GM19372 (cell line): Measurements from ENCODE around the gene SLC1A7.

ENCODE experiments used
- ATAC-seq: cut with Tn5 transposase; IDR thresholded peaks from one replicate; pipeline ENCODE4 v1.9.1; 2021; ENCODE audit warnings: mild to moderate bottlenecking, low read depth, moderate library complexity; ENCODE audit not compliant: unreplicated experiment

SLC1A7 gene

GRCh38 chr1:53134961-53135734 lies 7.3 kb downstream of the SLC1A7 start:
- ATAC-seq = no peak

DNA sequence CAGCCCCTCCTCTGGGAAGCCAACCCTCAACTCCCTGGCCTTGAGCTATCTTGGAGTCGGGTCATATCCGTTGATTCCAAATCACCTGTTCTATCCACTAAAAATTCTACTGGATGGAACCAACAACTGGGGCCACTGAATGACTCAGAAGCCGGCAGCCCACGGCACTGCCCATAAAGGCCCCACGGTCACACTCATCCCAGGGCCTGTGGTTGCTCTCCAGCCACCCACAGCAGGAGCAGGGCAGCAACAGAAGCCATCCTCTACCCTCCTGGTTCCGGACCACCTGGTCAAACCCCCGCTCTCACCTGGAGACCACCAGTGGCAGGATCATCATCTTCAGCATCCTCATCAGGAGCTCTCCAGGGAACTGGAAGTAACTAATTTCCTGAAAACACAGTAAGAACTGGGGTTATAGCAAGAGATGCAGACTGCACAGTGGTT lies 8.4 kb downstream of the SLC1A7 start:
- ATAC-seq = no peak

GRCh38 chr1:53133261-53134041 lies 9.0 kb downstream of the SLC1A7 start:
- ATAC-seq = no peak

GRCh38 chr1:53132176-53132575 lies 10.3 kb downstream of the SLC1A7 start:
- no peak for ATAC-seq

- no peak for ATAC-seq
Observed at GRCh38 chr1:53131590-53131938, 10.9 kb downstream of the SLC1A7 start.

- no peak for ATAC-seq
Observed at GRCh38 chr1:53130878-53131589, 11.4 kb downstream of the SLC1A7 start.

GRCh38 chr1:53130598-53130877 lies 11.9 kb downstream of the SLC1A7 start:
- no peak for ATAC-seq

- ATAC-seq = no peak
Observed at GRCh38 chr1:53129891-53130597, 12.4 kb downstream of the SLC1A7 start.

- ATAC-seq = no peak
Observed at GRCh38 chr1:53128401-53128800, 14.0 kb downstream of the SLC1A7 start.

GRCh38 chr1:53127546-53127945 lies 14.9 kb downstream of the SLC1A7 start:
- ATAC-seq = no peak

GRCh38 chr1:53126495-53126894 lies 15.9 kb downstream of the SLC1A7 start:
- no peak for ATAC-seq

DNA sequence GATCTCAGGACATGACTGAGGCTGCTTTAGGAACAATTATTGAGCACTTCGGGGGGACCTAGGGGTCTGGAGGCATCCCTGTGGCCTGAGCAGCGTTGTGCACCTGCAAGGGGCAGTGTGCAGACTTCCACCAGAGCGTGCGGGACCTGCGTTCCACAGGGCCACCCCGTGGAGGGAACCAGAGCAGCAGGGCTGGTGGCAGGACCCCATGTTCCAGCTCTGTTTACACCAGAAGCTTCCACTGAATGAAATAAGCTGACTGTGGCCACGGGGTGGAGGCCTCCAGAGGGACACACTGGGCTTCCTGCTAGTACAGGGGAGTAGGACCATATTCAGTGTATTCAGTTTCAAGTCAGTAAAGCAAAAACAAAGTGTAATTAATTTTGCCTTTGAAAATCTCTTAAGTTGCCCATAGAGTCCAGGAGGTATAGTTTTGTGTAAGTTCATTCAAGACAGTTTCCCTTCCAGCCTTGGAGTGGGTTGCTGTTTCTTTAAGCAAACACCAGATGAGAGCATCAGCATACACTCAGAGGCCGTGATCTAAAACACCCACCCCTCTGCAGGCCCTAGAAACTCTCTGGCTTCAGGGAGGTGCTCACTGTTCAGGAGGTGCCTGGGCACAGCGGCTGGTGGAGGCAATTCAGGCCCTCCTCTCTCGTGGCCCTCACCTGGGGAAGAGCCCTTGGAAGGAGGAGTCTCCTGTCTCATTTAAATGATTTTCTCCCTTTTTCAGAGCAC lies 16.6 kb downstream of the SLC1A7 start:
- ATAC-seq = no peak

DNA sequence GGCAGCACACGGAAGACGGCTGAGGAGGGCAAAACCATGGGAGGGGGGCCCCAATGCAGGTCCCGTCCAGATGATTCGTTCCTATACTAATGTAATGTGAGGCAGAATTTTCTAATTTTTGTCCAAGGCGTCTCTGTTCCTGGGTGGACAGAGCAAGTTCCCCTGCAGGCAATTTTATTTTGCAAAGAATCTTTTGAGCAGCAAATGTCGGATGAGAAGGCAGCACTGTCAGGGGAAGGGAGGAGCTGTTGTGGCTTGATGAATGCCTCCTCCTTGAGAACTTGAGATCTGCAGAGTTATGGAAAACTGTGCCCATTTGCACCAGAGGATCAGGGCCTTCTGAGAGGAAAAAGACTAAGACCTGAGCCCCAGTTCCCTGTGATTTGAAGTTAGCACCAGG lies 17.3 kb downstream of the SLC1A7 start:
- ATAC-seq = no peak

DNA sequence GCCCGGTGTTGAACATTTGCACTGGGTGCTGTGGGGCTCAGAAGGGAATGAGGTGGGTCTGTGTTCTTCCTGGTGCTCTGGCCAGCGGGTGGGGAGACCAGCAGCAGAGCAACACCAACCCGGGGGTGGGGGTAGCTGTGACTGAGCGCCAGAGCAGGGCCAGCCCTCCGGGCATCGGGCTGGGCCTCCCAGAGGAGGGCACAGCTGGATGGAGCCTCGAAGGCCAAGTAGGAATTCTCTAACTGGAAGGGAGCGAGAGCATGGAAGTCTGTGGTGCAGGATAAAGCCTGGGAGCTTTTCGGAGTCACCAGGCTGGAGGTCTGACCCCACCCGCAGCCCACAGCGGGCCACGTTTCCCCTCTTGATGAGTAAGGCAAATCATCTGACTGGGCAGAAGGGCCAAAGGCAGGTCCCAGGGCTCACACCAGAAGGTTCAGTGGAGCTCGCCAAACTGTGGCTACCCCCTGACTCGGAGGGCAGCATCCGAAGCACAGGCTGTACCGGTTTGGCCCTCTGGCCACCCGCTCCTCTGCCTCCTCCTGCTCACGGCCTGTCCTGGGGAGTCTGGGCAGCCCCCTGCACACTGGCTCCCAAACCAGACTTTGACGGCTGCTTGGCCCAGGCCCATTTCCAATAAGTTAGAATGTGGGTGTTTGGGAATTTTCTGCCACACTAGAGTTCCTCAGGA lies 18.8 kb downstream of the SLC1A7 start:
- no peak for ATAC-seq

GRCh38 chr1:53122961-53123413 lies 19.5 kb downstream of the SLC1A7 start:
- no peak for ATAC-seq

DNA sequence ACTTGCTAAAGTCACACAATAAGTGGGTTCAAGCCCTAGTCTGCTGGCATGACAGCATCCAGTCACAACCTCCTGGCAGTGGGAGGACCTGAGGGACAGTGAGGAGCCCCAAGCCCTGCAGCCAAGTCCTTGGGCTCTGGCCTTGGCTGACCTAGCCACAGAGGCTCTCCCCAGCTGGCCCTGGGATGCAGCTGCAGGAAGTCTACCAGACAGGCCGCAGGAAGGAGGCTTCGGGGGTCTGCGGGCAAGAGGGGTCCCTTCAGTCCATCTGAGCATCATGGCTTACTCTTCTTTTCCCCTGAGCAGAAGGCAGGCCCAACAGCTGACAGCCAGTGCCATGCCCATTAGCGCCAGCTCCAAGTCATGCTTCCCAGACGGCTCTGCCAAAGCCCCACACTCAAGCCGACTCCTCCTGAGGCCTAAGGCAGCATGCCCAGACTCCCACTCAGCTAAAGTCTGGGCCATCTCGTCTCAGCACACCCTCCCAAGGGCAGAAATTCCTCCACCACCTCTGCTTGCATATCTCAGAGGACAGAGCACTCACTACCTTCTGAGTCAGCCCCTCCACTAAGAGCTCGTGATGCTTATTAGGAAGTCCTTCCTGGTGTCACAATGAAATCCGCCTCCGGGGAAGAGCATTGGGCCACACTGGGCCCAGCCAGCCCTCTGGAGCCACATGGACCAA lies 20.1 kb downstream of the SLC1A7 start:
- no peak for ATAC-seq

GRCh38 chr1:53121319-53122172 lies 20.9 kb downstream of the SLC1A7 start:
- no peak for ATAC-seq

GRCh38 chr1:53120659-53121058 lies 21.8 kb downstream of the SLC1A7 start:
- no peak for ATAC-seq
